Liver (tissue), 9 donors: ENCODE measurements around the gene IQCK. TPM values are rescaled to one million over a fixed set of nuclear protein-coding genes. Genes with fewer than 3 reads are reported as not detected.
A peak's percentile ranks its signal among the peaks of the same experiment; 100 is the strongest.

ENCODE experiments used
- DNase-seq: peaks from one replicate; pipeline ENCODE4 v3.0.0-alpha.2; 2017; ENCODE audit warnings: low spot score
- H3K27ac ChIP-seq, 2 donors: one replicate each; pipeline ENCODE4 v1.7.0; 2013; ENCODE audit warnings: inconsistent platforms in 2 of 2, low read length in 2 of 2, control low read depth in 1 of 2, low read depth in 1 of 2, mild to moderate bottlenecking in 1 of 2
- H3K27me3 ChIP-seq, 4 donors: one replicate each; pipeline versions ENCODE4 v1.6.1 to v1.7.0; 2013; ENCODE audit warnings: low read length in 3 of 4, inconsistent platforms in 1 of 4, mild to moderate bottlenecking in 1 of 4, moderate library complexity in 1 of 4; ENCODE audit not compliant: control insufficient read depth in 4 of 4, insufficient read depth in 4 of 4
- H3K36me3 ChIP-seq, 4 donors: one replicate each; pipeline versions ENCODE4 v1.6.1 to v1.7.0; 2013; ENCODE audit warnings: low read length in 3 of 4, mild to moderate bottlenecking in 3 of 4, low read depth in 1 of 4, moderate library complexity in 1 of 4; ENCODE audit not compliant: control insufficient read depth in 4 of 4, insufficient read depth in 3 of 4
- H3K4me1 ChIP-seq, 4 donors: one replicate each; pipeline versions ENCODE4 v1.6.1 to v1.7.0; 2013; ENCODE audit warnings: low read length in 3 of 4, mild to moderate bottlenecking in 3 of 4, moderate library complexity in 1 of 4; ENCODE audit not compliant: control insufficient read depth in 4 of 4, insufficient read depth in 4 of 4
- H3K4me3 ChIP-seq, 3 donors: one replicate each; pipeline versions ENCODE4 v1.6.1 to v1.7.0; 2013; ENCODE audit warnings: low read length in 3 of 3, control low read depth in 1 of 3, low read depth in 1 of 3, mild to moderate bottlenecking in 1 of 3
- H3K9ac ChIP-seq, 2 donors: one replicate each; pipeline ENCODE4 v1.7.0; 2013; ENCODE audit warnings: low read length in 2 of 2, mild to moderate bottlenecking in 2 of 2, moderate library complexity in 2 of 2, control low read depth in 1 of 2, low read depth in 1 of 2
- H3K9me3 ChIP-seq, 4 donors: one replicate each; pipeline versions ENCODE4 v1.6.1 to v1.7.0; 2013; ENCODE audit warnings: low read length in 3 of 4; ENCODE audit not compliant: control insufficient read depth in 4 of 4
- ATF3 ChIP-seq: IDR thresholded peaks from 2 replicates; pipeline ENCODE4 v1.6.1; 2016; ENCODE audit warnings: antibody characterized with exemption
- CTCF ChIP-seq: fragments of 150-350 bp; IDR thresholded peaks from 2 replicates; pipeline ENCODE4 v1.5.1; 2017; ENCODE audit warnings: improper control_type of control experiment, low read depth, low read length; ENCODE audit not compliant: missing input control
- EGR1 ChIP-seq, 2 donors: IDR thresholded peaks; 2 replicates each; pipeline ENCODE4 v1.6.1; 2016 to 2018; ENCODE audit warnings: antibody characterized with exemption in 2 of 2, low read depth in 2 of 2
- FOXA1 ChIP-seq: IDR thresholded peaks from 2 replicates; pipeline ENCODE4 v1.6.1; 2016; ENCODE audit warnings: antibody characterized with exemption
- FOXA2 ChIP-seq: IDR thresholded peaks from 2 replicates; pipeline ENCODE4 v1.6.1; 2016; ENCODE audit warnings: antibody characterized with exemption
- GABPA ChIP-seq, 2 donors: IDR thresholded peaks in 1 of 2; conservative IDR thresholded peaks in 1 of 2; 2 replicates each; pipeline ENCODE4 v1.6.1; 2016; ENCODE audit warnings: antibody characterized with exemption in 2 of 2, mild to moderate bottlenecking in 1 of 2, moderate library complexity in 1 of 2
- HNF4A ChIP-seq, 2 donors: conservative IDR thresholded peaks; 2 replicates each; pipeline ENCODE4 v1.6.1; 2016; ENCODE audit warnings: antibody characterized with exemption in 2 of 2, mild to moderate bottlenecking in 2 of 2
- HNF4G ChIP-seq: IDR thresholded peaks from 2 replicates; pipeline ENCODE4 v1.6.1; 2016; ENCODE audit warnings: antibody characterized with exemption
- NR2F2 ChIP-seq: IDR thresholded peaks from 2 replicates; pipeline ENCODE4 v1.6.1; 2016; ENCODE audit warnings: antibody characterized with exemption
- RAD21 ChIP-seq, 2 donors: IDR thresholded peaks; 2 replicates each; pipeline ENCODE4 v1.6.1; 2016; ENCODE audit warnings: antibody characterized with exemption in 2 of 2, mild to moderate bottlenecking in 2 of 2
- REST ChIP-seq: IDR thresholded peaks from 2 replicates; pipeline ENCODE4 v1.6.1; 2016; ENCODE audit warnings: antibody characterized with exemption, mild to moderate bottlenecking
- RXRA ChIP-seq, 2 donors: IDR thresholded peaks; 2 replicates each; pipeline ENCODE4 v1.6.1; 2017 to 2018; ENCODE audit warnings: antibody characterized with exemption in 2 of 2, mild to moderate bottlenecking in 1 of 2
- SP1 ChIP-seq: IDR thresholded peaks from 2 replicates; pipeline ENCODE4 v1.6.1; 2018; ENCODE audit warnings: antibody characterized with exemption, mild to moderate bottlenecking
- TAF1 ChIP-seq: conservative IDR thresholded peaks from 2 replicates; pipeline ENCODE4 v1.6.1; 2016; ENCODE audit warnings: antibody characterized with exemption, mild to moderate bottlenecking
- YY1 ChIP-seq: IDR thresholded peaks from 2 replicates; pipeline ENCODE4 v1.6.1; 2016; ENCODE audit warnings: antibody characterized with exemption, mild to moderate bottlenecking
- WGBS: extraction: QIAGEN DNeasy Blood & Tissue Kit; methylation state at CpG from one replicate; pipeline ENCODE4 v1.1.7; 2013; 5-methylcytosine and 5-hydroxymethylcytosine counted together
- polyA plus RNA-seq, 2 donors: library from polyadenylated mRNA; stranded (reverse) in 1 of 2; unstranded in 1 of 2; fragments of 200-250 nt in 1 of 2; fragments of >200 nt in 1 of 2; fragmentation: Nextera tagmentation in 1 of 2; extraction: Ambion mirVana in 1 of 2; gene quantifications; one replicate each; pipeline versions ENCODE4 v1.2.1 to v1.2.3, GENCODE V29; 2013 to 2015
- total RNA-seq, 2 donors: library from RNA; depleted of rRNA; stranded (reverse); fragments of >200 nt; gene quantifications; one replicate each; pipeline ENCODE4 v1.2.3, GENCODE V29; 2014
- donor health status: healthy.
- donor health status: healthy.
- donor health status: healthy.
- donor health status: healthy.
- donor health status: healthy.

Gene IQCK
- total and polyA plus RNA-seq, 4 donors: 2.1 to 4.4 (median 2.9) TPM

- no peak overlapping the region for H3K4me3 ChIP-seq
- H3K4me1 ChIP-seq: peaks cover 2 to 12% (median 5%) of the 10 kb centered on the region in 4 donors
- no peaks in the 10 kb centered on the region for H3K9me3 ChIP-seq
- DNase-seq: no peak
- H3K27me3 ChIP-seq: no peaks in the 10 kb centered on the region
- 73% methylated on average over 4 of the region's 4 CpGs for WGBS
- H3K27ac ChIP-seq: no peak overlapping the region
- TF ChIP-seq REST: no peak
- peak; percentile 13 for TF ChIP-seq NR2F2
- no peak for TF ChIP-seq FOXA2
- no peak overlapping the region for H3K9ac ChIP-seq
- no peaks in the 10 kb centered on the region for H3K36me3 ChIP-seq
Measured at GRCh38 chr16:19746561-19746960, 28.5 kb downstream of the IQCK start.

GRCh38 chr16:19748389-19749168 lies 30.5 kb downstream of the IQCK start:
- H3K27me3 ChIP-seq: no peaks in the 10 kb centered on the region
- peaks cover 0 to 3% (median 0%) of the 10 kb centered on the region in 4 donors for H3K4me1 ChIP-seq
- peaks cover 0 to 1% (median 0%) of the 10 kb centered on the region in 4 donors for H3K36me3 ChIP-seq
- H3K4me3 ChIP-seq: no peak overlapping the region
- no peaks in the 10 kb centered on the region for H3K9me3 ChIP-seq
- no peak for DNase-seq
- H3K9ac ChIP-seq: no peak overlapping the region
- 64% methylated on average over 2 of the region's 2 CpGs for WGBS
- no peak for TF ChIP-seq YY1
- no peak for TF ChIP-seq TAF1
- TF ChIP-seq RAD21 (IDR thresholded peaks at IDR 0.05): no peak
- TF ChIP-seq RXRA (IDR thresholded peaks at IDR 0.05): no peak
- no peak for TF ChIP-seq FOXA2
- TF ChIP-seq CTCF: no peak
- no peak for TF ChIP-seq HNF4G
- TF ChIP-seq FOXA1: no peak
- TF ChIP-seq SP1: no peak
- no peak overlapping the region for H3K27ac ChIP-seq

GRCh38 chr16:19749571-19750080 lies 31.6 kb downstream of the IQCK start:
- H3K36me3 ChIP-seq: peaks cover 0 to 1% (median 0%) of the 10 kb centered on the region in 4 donors
- 92% methylated on average over 4 of the region's 4 CpGs for WGBS
- no peak overlapping the region for H3K4me3 ChIP-seq
- H3K27me3 ChIP-seq: no peaks in the 10 kb centered on the region
- H3K9ac ChIP-seq: no peak overlapping the region
- no peaks in the 10 kb centered on the region for H3K9me3 ChIP-seq
- no peak for DNase-seq
- H3K27ac ChIP-seq: no peak overlapping the region
- H3K4me1 ChIP-seq: no peaks in the 10 kb centered on the region
- TF ChIP-seq REST (no peak), HNF4A (conservative IDR thresholded peaks at IDR 0.05) (no peak), NR2F2 (no peak), YY1 (no peak), ATF3 (no peak), GABPA (IDR thresholded peaks at IDR 0.05 in 1 of 2, conservative IDR thresholded peaks at IDR 0.05 in 1 of 2) (no peak), EGR1 (IDR thresholded peaks at IDR 0.05; ENCODE audit: low read depth in 2 of 2) (no peak), CTCF (no peak)
